Mammary epithelial cell (primary cell): ENCODE data around the gene POU2F1.

ENCODE experiments used
- EZH2 ChIP-seq: IDR thresholded peaks from 2 replicates; pipeline ENCODE4 v1.6.1; 2012; ENCODE audit warnings: low read length, inconsistent platforms, borderline replicate concordance
- TF ChIP-seq, protein P1 (sequence below), 2 donors: IDR thresholded peaks in 1 of 2; conservative IDR thresholded peaks in 1 of 2; 2 replicates each; pipeline ENCODE4 v1.5.1; 2011 to 2012; ENCODE audit warnings: inconsistent platforms in 2 of 2, low read length in 2 of 2, mild to moderate bottlenecking in 2 of 2, control low read depth in 1 of 2, low read depth in 1 of 2; ENCODE audit not compliant: insufficient read depth in 1 of 2; ENCODE audit errors: extremely low read depth in 1 of 2

DNA sequence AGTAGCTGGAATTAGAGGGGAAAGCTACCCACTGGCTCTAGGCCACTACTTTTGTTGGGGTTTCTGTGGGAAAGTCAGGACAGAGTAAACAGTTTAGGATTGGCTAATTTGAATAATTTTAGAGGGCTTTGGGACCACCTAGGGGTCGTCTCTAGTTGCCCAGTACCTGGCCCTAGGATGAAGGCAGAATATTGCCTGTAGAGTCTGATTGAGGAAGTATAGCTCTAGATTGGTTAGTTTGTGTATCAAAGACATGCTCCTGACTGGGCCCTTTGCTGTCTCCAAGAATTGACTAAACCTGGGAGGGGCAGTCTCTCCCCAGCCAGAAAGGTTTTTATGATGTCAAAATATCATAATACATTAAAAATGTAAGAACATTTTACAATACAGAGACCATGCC lies 142.0 kb downstream of the POU2F1 start:
- TF ChIP-seq EZH2 = no peak
- TF ChIP-seq, protein P1, sequence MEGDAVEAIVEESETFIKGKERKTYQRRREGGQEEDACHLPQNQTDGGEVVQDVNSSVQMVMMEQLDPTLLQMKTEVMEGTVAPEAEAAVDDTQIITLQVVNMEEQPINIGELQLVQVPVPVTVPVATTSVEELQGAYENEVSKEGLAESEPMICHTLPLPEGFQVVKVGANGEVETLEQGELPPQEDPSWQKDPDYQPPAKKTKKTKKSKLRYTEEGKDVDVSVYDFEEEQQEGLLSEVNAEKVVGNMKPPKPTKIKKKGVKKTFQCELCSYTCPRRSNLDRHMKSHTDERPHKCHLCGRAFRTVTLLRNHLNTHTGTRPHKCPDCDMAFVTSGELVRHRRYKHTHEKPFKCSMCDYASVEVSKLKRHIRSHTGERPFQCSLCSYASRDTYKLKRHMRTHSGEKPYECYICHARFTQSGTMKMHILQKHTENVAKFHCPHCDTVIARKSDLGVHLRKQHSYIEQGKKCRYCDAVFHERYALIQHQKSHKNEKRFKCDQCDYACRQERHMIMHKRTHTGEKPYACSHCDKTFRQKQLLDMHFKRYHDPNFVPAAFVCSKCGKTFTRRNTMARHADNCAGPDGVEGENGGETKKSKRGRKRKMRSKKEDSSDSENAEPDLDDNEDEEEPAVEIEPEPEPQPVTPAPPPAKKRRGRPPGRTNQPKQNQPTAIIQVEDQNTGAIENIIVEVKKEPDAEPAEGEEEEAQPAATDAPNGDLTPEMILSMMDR (conservative IDR thresholded peaks at IDR 0.05 in 1 of 2, IDR thresholded peaks at IDR 0.05 in 1 of 2; ENCODE audit: extremely low read depth in 1 of 2, insufficient read depth in 1 of 2, low read depth in 1 of 2, low read length in 2 of 2) = no peak
